GM12878 (cell line): ENCODE measurements around the gene C1QTNF3.

Experiments used
- ATF3 ChIP-seq: IDR thresholded peaks from 2 replicates; pipeline ENCODE4 v1.6.1; 2011; ENCODE audit warnings: low read depth, mild to moderate bottlenecking, low read length, moderate library complexity, borderline replicate concordance; ENCODE audit errors: extremely low read depth
- CHD2 ChIP-seq: IDR thresholded peaks from 2 replicates; pipeline ENCODE4 v1.6.1; 2011; ENCODE audit warnings: low read depth, low read length, improper control_type of control experiment, borderline replicate concordance
- CTCF ChIP-seq, 3 experiments: IDR thresholded peaks in 2 of 3; conservative IDR thresholded peaks in 1 of 3; 2 replicates each; pipeline ENCODE4 v1.5.1; 2011; ENCODE audit warnings: low read depth in 3 of 3, low read length in 3 of 3, mild to moderate bottlenecking in 3 of 3, control low read depth in 2 of 3, moderate library complexity in 2 of 3, inconsistent platforms in 1 of 3, mixed read lengths in 1 of 3; ENCODE audit not compliant: control insufficient read depth in 2 of 3, insufficient read depth in 1 of 3; ENCODE audit errors: extremely low read depth in 1 of 3
- E4F1 ChIP-seq: fragments of 450-650 bp; IDR thresholded peaks from 2 replicates; pipeline ENCODE4 v1.6.1; 2018; ENCODE audit warnings: borderline replicate concordance, mild to moderate bottlenecking; ENCODE audit not compliant: partially characterized antibody
- KDM1A ChIP-seq: fragments of 200-600 bp; sonication (generic); IDR thresholded peaks from 2 replicates; pipeline ENCODE4 v1.6.1; 2016; ENCODE audit warnings: borderline replicate concordance
- MXI1 ChIP-seq: fragments of 150-350 bp; IDR thresholded peaks from 2 replicates; pipeline ENCODE4 v1.6.1; 2011; ENCODE audit warnings: low read depth, mild to moderate bottlenecking, inconsistent platforms, low read length, improper control_type of control experiment
- NFYB ChIP-seq: IDR thresholded peaks from 2 replicates; pipeline ENCODE4 v1.6.1; 2011; ENCODE audit warnings: low read depth, mild to moderate bottlenecking, low read length, improper control_type of control experiment, moderate library complexity; ENCODE audit not compliant: insufficient read depth
- POLR2AphosphoS5 ChIP-seq: IDR thresholded peaks from 2 replicates; pipeline ENCODE4 v1.6.1; 2011; ENCODE audit warnings: mild to moderate bottlenecking, low read length, inconsistent platforms
- POU2F2 ChIP-seq: IDR thresholded peaks from 3 replicates; pipeline ENCODE4 v1.6.1; 2011; ENCODE audit warnings: low read depth, mild to moderate bottlenecking, low read length, borderline replicate concordance
- RBBP5 ChIP-seq: fragments of 200-600 bp; sonication (generic); conservative IDR thresholded peaks from 2 replicates; pipeline ENCODE4 v1.6.1; 2016
- SMARCA5 ChIP-seq: fragments of 450-650 bp; IDR thresholded peaks from 2 replicates; pipeline ENCODE4 v1.6.1; 2017; ENCODE audit warnings: mild to moderate bottlenecking
- TCF12 ChIP-seq: IDR thresholded peaks from 2 replicates; pipeline ENCODE4 v1.6.1; 2011; ENCODE audit warnings: low read depth, mild to moderate bottlenecking, low read length
- ZNF274 ChIP-seq: IDR thresholded peaks from one replicate; pipeline ENCODE4 v1.8.0; 2011; ENCODE audit not compliant: insufficient read length, insufficient read depth

- TF ChIP-seq POLR2AphosphoS5 (no peak), SMARCA5 (no peak), E4F1 (no peak), ZNF274 (no peak), RBBP5 (no peak), CHD2 (no peak), CTCF (IDR thresholded peaks at IDR 0.05 in 2 of 3, conservative IDR thresholded peaks at IDR 0.05 in 1 of 3; ENCODE audit: control insufficient read depth in 2 of 3, extremely low read depth in 1 of 3, insufficient read depth in 1 of 3, low read depth in 3 of 3, low read length in 3 of 3) (no peak), MXI1 (no peak), ATF3 (no peak), POU2F2 (no peak), TCF12 (no peak), KDM1A (no peak), NFYB (no peak)
Observed at GRCh38 chr5:34016222-34016621, 26.8 kb downstream of the C1QTNF3 start.
